UCSD-AML1 (cell line): Measurements from ENCODE around the gene ZNF423.

Experiments
- DNase-seq: peaks from one replicate; lab custom pipeline; 2025; ENCODE audit not compliant: unreplicated experiment; lab: John Stamatoyannopoulos, UW

ZNF423 gene

DNA sequence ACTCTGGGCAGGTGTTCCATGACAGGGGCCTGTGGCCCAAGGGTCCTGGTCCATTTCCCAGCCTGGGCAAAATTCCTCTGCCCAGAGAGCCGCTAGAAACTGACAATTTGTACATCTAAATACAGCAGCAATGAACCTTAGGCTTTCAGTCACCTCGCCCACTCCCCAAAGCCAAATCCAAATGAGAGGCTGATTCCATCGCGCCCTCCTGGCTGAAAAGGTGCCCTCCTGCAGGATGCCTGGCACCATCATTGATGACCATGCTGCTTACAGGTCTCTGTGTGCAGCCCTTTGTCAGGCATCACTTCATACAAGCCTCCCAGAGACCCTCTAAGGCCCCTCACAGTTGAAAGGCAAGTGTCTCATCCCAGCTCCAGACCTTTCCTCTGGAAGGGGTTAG, 367.6 kb downstream of the ZNF423 start:
- no peak for DNase-seq

GRCh38 chr16:49487746-49488145, 368.2 kb downstream of the ZNF423 start:
- DNase-seq = no peak

GRCh38 chr16:49486400-49486799, 369.5 kb downstream of the ZNF423 start:
- no peak for DNase-seq

DNA sequence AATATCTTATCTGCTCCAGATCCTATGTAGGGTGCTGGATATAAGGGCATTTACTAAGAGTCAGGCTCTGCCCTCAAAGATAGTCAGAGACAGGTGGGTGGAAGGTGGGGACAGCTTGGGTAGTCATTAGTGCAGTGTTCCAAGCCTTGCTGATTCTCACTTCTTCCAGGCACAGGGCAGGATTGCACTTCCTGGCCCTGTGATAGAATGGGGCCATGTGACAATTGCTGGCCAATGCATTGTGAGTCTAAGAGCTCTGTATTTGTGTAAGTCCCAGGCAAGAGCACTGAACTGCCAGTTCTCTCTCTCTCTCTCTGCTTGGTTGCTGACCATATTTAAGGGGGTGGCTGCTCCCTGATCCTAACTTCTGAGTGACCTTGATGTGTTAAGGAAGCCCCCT, 370.2 kb downstream of the ZNF423 start:
- DNase-seq = no peak

- no peak for DNase-seq
These were observed 371.0 kb downstream of the ZNF423 start for GRCh38 chr16:49484936-49485335.

GRCh38 chr16:49484451-49484849, 371.5 kb downstream of the ZNF423 start:
- no peak for DNase-seq

GRCh38 chr16:49483651-49484450, 372.1 kb downstream of the ZNF423 start:
- DNase-seq = no peak

DNA sequence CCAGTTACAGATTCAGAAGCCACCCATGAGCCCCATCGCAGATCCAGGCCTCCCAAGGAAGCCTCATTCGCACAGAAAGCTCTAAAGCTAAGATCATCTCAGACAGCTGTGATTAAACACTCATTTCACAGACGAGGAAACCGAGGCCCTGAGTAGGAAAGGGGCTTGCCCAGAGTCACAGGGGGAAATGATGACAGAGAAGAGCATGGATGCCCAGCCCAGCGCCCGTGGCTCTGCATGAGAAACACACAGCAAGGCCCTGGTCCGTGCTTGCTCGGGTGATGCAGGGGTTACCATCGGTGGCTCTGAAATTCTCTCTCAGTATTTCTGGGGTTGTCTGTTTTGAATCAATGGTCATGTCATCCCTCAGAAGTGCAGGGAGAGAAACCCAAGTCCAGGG, 372.7 kb downstream of the ZNF423 start:
- no peak for DNase-seq

GRCh38 chr16:49482690-49483089, 373.2 kb downstream of the ZNF423 start:
- DNase-seq = no peak

- no peak for DNase-seq
These were observed 377.3 kb downstream of the ZNF423 start for GRCh38 chr16:49478616-49479015.

DNA sequence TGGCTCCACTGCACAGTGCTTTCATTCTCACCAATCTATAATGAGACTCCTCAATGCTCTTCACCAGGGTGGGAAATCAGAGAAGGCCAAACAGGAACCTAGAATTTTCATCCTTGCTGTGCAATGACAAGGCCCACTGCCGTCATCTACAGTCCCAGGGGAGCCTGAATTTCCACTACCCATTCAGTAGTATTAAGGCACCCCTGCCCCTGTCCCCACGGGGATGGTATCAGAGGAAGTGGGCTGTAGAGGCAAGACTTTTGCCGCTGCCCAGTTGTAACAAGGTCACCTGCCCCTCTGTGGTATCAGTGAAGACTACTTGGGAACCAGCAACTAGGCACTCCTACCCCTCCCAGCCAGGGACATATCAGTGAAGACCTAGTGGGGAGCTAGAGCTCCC, 377.8 kb downstream of the ZNF423 start:
- no peak for DNase-seq

DNA sequence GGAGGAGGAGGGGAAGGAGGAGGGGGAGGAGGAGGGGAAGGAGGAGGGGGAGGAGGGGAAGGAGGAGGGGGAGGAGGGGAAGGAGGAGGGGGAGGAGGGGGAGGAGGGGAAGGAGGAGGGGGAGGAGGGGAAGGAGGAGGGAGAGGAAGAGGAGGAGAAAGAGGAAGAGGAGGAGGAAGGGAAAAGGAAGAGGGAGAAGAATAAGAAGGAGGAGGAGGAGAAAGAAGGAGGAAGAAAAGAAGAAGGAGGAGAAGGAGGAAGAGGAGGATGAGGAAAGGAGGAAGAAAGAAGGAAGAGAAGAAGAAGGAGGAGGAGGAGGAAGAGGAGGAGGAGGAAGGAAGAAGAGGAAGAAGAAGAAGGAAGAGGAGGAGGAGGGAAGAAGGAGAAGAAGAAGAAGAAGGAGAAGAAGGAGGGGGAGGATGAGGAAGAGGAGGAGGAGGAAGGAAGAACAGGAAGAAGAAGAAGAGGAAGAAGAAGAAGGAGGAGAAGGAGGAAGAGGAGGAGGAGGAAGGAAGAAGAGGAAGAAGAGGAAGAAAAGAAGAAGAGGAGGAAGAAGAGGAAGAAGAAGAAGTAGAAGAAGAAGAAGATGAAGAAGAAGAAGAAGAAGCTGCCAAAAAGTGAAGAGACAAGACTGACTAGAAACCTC, 378.5 kb downstream of the ZNF423 start:
- no peak for DNase-seq

GRCh38 chr16:49474741-49475140, 381.2 kb downstream of the ZNF423 start:
- no peak for DNase-seq

DNA sequence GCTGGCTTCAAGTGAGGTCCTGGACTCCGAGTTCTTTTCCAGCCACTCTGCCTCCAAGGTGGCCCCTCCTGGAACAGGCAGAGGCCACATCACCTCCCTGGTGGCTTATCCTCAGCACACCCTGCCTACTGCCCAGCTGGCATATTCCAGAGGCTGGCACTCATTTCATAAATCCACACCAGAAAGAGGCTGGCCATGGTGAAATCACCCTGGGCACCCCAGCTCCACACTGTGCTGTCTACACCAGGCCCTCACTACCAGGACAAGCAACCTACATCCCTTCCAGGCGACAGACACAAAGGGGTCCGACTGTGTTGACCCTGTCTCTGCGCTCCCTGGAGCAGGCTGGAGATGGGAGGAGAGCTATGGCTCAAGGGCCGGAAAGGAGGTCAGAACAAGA, 382.1 kb downstream of the ZNF423 start:
- no peak for DNase-seq

- no peak for DNase-seq
These were observed 382.8 kb downstream of the ZNF423 start for GRCh38 chr16:49473131-49473530.

DNA sequence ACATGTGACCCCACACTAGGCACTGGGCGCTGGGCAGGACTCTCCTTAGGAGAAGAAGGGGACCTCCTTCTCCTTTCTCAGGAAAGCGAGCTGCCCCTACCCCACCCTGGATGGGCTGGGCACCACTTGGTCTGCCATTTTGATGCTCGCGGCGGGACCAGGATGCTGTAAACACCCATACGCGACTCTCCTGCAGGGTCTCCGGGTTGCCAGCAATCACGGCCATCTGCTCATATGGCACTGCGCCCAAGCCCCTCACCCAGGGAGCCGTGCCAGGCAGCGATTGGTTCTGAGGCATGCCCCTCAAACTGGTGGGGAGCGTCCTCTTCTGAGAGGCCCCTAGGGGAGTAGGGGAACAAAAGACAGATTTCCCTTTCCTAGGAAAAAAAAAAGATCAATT, 383.3 kb downstream of the ZNF423 start:
- DNase-seq = no peak

- DNase-seq = no peak
These were observed 384.7 kb downstream of the ZNF423 start for GRCh38 chr16:49471038-49471727.

DNA sequence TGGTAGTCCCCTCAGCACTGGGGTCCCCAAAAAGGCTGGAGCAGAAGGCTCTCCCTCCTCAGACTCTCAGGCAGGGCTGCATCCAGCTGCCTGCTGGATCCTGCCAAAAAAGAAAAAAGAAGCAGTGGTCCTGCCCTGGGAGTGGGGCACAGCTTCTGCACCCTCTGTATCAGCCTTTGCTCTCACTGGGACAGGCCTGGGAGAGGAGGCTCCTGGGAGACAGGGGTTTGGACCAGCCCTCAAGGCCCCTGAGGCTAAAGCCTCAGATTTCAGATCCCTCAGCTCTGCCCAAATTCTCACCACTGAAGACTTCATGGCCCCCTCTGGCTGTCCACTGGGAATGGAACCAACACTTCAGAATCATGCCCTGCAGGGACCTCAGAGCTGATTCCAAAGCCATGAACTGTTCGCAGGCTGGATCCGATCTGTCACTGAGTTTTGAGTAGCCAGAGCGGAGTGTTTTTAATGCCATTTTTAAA, 385.4 kb downstream of the ZNF423 start:
- DNase-seq = no peak

- DNase-seq = no peak
These were observed 385.9 kb downstream of the ZNF423 start for GRCh38 chr16:49469930-49470451.

DNA sequence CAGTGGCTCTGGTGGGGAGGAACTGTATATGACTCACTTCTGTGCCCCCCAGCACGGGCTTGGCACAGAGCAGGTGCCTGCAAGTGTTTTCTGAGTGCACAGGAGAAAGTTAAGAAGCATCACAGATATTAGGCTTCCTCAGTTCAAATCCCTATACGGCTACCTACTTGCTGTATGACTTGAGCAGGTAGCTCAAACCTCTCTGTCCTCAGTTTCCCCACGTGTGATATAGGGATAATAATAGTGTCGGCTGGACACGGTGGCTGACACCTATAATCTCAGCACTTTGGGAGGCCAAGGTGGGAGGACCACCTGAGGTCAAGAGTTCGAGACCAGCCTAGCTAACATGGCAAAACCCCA, 386.6 kb downstream of the ZNF423 start:
- no peak for DNase-seq

DNA sequence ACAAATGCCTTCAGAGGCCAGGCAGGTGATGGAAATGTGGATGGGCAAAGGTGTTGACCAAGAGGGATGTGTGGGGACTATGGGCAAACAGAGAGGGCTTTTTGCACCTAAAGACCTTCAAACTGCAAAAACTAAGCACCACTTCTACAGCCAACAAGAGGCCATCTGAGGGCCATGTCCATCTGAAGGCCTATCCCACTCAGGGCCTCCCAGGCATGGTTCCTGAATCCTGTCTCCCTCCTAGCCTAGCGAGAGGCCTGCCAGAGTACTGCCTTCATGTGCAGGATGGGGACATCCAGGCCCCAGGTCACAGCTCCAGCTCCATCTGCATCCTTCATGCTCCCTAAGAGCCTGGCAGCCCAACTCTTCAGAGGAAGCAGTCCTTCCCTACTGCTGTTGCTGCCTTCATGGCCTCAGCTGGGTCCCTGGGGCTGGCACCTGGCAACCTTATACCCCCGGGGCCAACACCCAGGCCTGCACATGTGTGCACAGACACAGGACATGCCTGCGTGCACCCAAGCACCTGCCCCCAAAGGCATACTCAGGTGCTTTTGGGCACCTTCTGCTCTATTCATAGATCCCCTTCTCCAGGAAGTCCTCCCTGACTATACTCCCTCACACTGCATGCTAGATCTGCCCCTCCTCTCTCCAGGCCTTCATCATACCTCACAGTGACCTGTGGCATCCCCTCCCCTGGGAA, 387.2 kb downstream of the ZNF423 start:
- no peak for DNase-seq
